Camera-type eye (tissue), 1 donor: ENCODE results near the gene CEACAM8. TPM values are rescaled to one million over a fixed set of nuclear protein-coding genes. Genes with fewer than 3 reads are reported as not detected.

ENCODE experiments used
- total RNA-seq: library from RNA; depleted of rRNA; stranded (reverse); fragments of >200 nt; gene quantifications from one replicate; pipeline ENCODE4 v1.2.3, GENCODE V29; 2014

CEACAM8 gene
- 0.55 TPM for total RNA-seq

DNA sequence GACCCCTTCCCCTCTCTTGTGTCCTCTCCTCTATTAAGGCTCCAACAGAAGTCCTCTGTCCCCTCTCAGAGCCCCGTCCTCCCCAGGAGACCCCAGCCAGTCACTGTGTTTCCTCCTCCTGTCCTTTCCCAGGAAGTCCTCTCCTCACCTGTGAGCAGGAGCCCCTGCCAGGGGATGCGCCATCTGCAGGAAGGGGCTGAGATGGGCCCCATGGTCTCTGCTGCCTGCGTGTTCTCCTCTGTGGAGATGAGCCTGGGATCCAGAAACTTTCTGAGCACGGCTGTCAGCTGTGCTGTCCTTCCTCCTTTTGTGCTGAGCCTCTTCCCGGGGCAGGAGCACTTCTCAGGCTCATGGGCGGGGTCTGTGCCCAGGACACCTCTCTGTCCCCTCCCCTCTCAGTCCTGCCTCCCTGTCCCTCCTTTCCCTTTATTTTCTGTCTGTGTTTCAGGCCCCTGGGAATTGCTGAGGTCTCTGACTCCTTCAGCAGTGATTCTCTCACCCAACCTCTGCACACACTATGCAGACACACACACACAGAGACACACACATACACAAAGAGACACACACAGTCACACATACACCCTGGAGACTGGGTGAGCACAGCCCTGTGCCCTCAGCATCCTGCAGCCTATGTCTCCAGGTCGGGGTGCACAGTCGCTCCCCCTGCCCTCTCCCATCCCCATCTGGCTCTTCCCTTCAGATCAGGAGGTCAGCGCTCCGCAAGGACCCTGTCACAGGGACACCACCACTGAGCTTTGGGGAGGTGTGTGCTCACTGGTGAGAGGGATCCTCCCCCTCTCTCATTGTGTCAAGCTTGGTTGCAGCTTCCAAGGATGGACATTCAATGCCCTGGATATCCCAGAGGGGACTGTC is at the start of gene CEACAM8:
Gene CEACAM8, minus strand, starts transcription at position 308 of the 873 bp plus-strand sequence. Its CDS starts 96 bp downstream, at position 212.

Other genes starting within 250 kb of the CEACAM8 start
- not detected for gene CNFN, start 204.6 kb downstream of the CEACAM8 start, total RNA-seq
- gene LIPE, start 167.5 kb downstream of the CEACAM8 start, total RNA-seq: 22.8 TPM
- gene CXCL17, start 152.0 kb downstream of the CEACAM8 start, total RNA-seq: 6.6 TPM
- 2.6 TPM for gene CEACAM1, start 66.4 kb downstream of the CEACAM8 start, total RNA-seq
- gene PSG3, start 145.6 kb upstream of the CEACAM8 start, total RNA-seq: not detected
- gene PSG8, start 170.8 kb upstream of the CEACAM8 start, total RNA-seq: not detected